Mononuclear cell (primary cell): ENCODE measurements around the gene CFB. TPM values are rescaled to one million over a fixed set of nuclear protein-coding genes. Genes with fewer than 3 reads are reported as not detected.

Source experiments
- H3K27me3 ChIP-seq: 2 replicates; pipeline ENCODE4 v1.6.0; 2011; ENCODE audit warnings: low read length, control low read depth; ENCODE audit not compliant: insufficient read depth
- H3K4me1 ChIP-seq: 2 replicates; pipeline ENCODE4 v1.5.1; 2011; ENCODE audit warnings: mild to moderate bottlenecking, low read length, control low read depth; ENCODE audit not compliant: insufficient read depth
- H3K4me3 ChIP-seq: 2 replicates; pipeline ENCODE4 v1.5.1; 2011; ENCODE audit warnings: mild to moderate bottlenecking, low read length, moderate library complexity
- H3K9me3 ChIP-seq: 2 replicates; pipeline ENCODE4 v1.5.1; 2011; ENCODE audit warnings: low read depth, mild to moderate bottlenecking, control low read depth, low read length
- total RNA-seq: library from RNA; depleted of rRNA; stranded (reverse); fragments of >200 nt; gene quantifications from one replicate; pipeline ENCODE4 v1.2.3, GENCODE V29; 2012

The CFB gene
- 3.1 TPM for total RNA-seq

DNA sequence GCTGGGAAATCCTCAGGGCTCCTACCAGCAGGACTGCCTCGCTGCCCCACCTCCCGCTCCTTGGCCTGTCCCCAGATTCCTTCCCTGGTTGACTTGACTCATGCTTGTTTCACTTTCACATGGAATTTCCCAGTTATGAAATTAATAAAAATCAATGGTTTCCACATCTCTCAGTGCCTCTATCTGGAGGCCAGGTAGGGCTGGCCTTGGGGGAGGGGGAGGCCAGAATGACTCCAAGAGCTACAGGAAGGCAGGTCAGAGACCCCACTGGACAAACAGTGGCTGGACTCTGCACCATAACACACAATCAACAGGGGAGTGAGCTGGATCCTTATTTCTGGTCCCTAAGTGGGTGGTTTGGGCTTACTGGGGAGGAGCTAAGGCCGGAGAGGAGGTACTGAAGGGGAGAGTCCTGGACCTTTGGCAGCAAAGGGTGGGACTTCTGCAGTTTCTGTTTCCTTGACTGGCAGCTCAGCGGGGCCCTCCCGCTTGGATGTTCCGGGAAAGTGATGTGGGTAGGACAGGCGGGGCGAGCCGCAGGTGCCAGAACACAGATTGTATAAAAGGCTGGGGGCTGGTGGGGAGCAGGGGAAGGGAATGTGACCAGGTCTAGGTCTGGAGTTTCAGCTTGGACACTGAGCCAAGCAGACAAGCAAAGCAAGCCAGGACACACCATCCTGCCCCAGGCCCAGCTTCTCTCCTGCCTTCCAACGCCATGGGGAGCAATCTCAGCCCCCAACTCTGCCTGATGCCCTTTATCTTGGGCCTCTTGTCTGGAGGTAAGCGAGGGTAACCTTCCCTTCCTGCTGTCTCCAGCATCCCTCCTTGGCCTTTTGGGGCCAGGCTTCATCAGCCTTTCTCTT lies at the start of gene CFB:
Gene CFB, plus strand, starts transcription at position 589 of the 863 bp plus-strand sequence. Its CDS starts 127 bp downstream, at position 716.
- Histone ChIP-seq H3K4me3 (no peak within 1 kb of the TSS), H3K9me3 (no peaks in the 10 kb centered on the region), H3K27me3 (no peaks in the 10 kb centered on the region), H3K4me1 (no peaks in the 10 kb centered on the region)

DNA sequence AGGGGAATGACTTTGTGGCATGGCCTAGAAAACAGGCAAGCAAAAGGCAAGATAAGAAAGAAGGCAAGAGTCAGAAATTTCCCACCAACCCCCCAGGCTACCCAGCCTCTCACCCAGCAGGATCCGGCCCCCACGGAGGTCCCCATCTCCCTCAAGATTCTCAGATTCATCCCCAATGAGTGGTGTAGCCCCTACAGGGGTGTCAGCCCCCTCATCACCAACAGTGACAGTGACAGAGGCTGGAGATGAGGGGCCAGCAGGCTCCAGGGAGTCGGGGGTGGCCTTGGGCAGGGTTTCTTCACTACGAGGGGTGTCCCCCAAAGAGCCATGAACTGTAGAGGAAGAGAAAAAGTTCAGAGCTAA lies 49.4 kb upstream of the CFB start:
- Histone ChIP-seq H3K27me3 (no peaks in the 10 kb centered on the region), H3K4me3 (peak overlapping the region; percentile 99), H3K4me1 (peaks cover 38% of the 10 kb centered on the region), H3K9me3 (no peaks in the 10 kb centered on the region)

DNA sequence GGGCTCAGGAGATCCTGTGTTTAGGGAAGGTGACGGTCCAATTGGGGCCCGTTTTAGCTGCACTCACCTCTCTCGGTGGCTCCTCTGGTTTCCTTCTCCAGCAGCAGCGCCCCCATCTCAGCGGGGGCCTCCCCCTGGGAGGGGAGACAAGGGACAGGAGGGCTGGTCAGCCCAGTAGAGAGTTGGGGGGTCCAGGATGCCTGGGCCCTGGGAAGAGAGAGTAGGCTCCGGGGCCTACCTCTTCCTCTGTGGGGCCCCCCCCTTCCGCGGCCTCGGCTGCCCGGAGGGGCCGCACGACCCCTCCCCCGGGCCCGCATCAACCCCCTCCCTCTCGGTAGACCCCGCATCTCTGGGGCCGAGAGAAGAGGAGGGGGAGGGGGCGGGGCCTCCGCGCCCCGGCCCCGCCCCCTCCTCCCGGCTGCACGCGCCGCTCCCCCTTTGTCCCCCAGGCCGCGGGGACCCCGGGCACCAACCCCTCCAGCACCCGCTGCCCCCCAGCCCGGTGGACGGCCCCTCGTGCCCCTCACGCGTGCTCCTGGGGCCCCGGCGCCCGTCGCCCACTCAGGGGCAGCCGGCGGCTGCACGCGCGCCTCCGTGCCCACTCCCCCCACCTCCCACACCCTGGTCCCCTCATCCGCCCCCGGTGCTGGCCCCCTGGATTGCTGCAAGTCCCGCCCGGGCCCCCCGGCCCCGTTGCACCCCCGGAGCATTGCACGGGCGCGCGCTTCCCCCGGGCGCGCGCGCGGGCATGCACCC lies 48.9 kb upstream of the CFB start:
- H3K4me3 ChIP-seq = peak overlapping the region; percentile 99
- H3K9me3 ChIP-seq = no peaks in the 10 kb centered on the region
- H3K27me3 ChIP-seq = no peaks in the 10 kb centered on the region
- peaks cover 38% of the 10 kb centered on the region for H3K4me1 ChIP-seq

DNA sequence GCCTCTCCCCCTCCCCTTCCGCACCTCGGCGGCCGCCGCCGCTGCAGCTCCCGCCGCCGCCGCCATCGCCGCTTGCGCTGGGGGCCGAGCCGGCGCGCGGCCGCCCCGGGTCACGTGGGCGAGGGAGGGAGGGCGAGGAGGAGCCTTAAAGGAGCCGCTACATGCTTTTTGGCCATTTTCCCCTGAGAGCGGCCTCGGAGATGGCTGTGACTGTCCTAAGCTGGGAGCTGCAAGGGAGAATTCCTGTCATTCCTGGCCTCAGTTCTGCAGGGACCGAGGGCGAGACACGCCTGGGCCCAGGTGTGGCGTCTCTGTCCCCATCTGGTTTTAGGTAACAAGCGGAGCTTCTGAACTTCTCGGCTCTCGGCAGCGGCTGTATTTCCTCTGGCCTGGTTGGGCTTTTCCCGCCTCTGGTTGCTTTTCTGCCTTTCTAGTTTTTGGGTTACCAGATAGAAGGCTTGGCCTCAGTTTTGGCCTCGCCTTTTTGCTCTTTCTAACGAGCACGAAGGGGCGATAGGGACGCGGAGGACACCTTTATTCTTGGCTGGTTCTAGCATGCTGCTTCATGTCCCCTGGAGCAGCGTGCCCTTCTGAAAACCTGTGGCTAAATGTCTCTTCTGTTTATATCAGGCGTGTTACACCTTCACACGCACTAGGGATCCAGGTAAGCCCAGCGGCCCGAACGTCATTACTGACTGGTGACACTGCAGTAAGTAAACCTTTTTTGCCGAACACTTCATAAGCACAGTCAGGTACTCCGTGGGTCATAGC lies 48.1 kb upstream of the CFB start, which contains the start of gene EHMT2:
Gene EHMT2, minus strand, starts transcription at position 87 of the 771 bp plus-strand sequence. Its CDS starts 21 bp downstream, at position 66.
- Histone ChIP-seq H3K9me3 (no peaks in the 10 kb centered on the region), H3K4me1 (peaks cover 45% of the 10 kb centered on the region), H3K4me3 (peak within 1 kb of the TSS; percentile 99), H3K27me3 (no peaks in the 10 kb centered on the region)

DNA sequence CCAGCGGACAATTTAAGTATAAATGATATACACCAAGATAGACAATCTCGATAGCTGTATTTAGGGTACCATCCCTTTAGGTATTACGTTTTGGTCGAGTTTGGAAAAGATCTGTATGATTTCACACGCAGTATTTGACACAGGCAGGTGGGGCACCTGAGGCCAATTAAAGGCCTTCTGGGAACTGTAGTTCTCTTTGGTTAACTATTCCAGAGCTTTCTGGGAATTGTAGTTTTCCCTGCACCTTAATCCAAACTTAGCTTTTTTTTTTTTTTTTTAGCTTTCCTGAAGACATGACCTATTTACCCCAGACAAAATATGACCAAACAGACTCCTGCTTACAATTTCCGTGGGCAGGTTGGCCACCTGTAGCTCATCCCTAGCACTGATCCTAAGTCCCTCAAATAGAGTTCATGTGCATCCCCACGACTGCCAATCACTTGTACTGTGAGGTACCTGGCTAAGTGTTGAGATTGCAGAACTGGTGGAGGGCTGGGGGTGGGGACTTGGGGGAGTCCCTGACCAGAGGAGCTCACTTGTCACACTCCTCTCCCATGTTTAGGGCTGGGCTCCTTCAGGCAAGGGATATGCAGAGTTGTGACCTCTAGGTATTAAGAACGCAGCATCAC lies 47.4 kb upstream of the CFB start:
- Histone ChIP-seq H3K4me3 (peak overlapping the region; percentile 99), H3K27me3 (no peaks in the 10 kb centered on the region), H3K4me1 (peaks cover 47% of the 10 kb centered on the region), H3K9me3 (no peaks in the 10 kb centered on the region)

DNA sequence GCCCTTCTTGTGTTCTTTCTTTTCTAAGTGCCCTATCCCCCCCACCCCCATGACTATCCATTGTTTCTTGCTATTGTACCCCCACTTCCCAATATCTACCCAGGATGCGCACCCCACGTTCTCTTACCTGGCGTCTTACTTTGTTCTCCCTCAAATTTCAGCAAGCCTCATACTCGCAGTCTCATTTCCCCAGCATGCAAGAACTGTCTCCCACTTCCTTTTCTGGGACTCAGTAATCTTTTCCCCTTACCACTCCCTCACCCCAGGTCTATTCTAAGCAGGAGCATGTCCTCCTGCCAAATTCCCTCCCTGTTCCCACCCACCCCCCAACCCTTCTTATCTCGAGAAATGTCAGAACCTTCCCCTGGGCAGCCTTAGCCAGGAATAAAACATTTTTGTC lies 46.7 kb upstream of the CFB start:
- H3K4me1 ChIP-seq = peaks cover 47% of the 10 kb centered on the region

DNA sequence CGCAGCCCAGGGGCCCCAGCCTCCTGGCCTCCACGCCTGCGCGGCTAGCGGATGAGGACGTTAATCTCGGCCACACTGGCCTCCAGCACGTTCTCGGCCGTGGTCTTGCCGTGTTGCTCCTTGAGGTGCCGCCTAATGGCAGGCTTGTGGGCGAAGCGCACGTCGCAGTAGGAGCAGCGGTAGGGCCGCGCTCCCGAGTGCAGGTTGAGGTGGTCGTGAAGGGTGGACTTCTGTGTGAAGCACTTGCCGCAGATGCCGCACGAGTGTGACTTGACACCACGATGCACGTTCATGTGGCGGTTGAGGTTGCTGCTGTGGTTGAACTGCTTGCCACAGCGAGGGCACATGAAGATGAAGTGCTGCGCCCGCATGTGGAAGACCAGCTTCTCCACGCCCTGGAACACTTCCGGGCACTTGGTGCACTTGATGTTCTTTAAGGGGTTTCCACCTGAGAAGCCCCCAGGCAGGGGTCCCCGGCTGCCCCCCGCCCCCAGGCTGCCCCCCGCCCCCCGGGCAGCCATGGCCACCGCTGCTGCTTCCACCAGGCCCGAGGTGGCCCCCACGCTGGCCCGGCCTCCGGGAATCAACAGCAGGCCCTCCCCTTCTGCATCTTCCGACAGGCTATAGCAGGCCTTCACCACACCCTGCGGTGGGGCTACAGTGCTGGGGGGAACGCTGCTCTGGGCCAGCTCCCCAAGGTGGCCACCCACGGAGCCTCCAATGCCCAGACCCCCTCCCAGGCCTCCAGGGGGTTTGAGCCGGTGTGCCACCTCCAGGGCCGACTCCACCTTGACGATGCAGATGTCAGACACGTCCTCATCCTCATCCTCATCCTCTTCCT lies 45.8 kb upstream of the CFB start:
- Histone ChIP-seq H3K4me3 (no peak overlapping the region), H3K9me3 (no peaks in the 10 kb centered on the region), H3K27me3 (no peaks in the 10 kb centered on the region), H3K4me1 (peaks cover 47% of the 10 kb centered on the region)

More for the DNA sequence above, 46.7 kb upstream of the CFB start:
- Histone ChIP-seq H3K27me3 (no peaks in the 10 kb centered on the region), H3K4me3 (no peak overlapping the region), H3K9me3 (no peaks in the 10 kb centered on the region)

DNA sequence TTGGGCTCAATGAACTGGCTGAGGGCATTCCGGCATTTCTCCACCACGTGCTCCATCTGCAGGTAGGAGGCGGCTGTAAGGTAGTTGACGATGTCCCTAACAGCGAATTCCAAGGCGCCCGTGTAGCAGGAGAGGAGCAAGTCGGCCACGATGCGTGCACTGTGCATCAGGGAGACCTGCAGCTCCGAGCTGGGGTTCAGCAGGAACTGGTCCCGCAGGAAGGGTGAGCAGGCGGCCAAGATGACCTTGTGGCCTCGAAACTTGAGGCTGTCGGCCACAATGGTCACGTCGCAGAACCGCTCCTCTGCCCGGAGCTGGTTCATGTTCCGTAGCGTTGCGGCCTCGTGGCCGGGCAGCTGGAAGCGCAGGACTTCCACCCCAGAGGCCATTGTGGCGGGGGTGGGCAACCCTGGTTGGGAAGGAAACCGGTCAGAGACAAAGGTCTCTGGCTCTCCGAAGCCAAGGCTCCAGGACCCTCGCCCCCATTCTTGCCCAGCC lies 44.9 kb upstream of the CFB start:
- H3K9me3 ChIP-seq = no peaks in the 10 kb centered on the region
- H3K4me3 ChIP-seq = no peak overlapping the region
- no peaks in the 10 kb centered on the region for H3K27me3 ChIP-seq
- peaks cover 47% of the 10 kb centered on the region for H3K4me1 ChIP-seq

DNA sequence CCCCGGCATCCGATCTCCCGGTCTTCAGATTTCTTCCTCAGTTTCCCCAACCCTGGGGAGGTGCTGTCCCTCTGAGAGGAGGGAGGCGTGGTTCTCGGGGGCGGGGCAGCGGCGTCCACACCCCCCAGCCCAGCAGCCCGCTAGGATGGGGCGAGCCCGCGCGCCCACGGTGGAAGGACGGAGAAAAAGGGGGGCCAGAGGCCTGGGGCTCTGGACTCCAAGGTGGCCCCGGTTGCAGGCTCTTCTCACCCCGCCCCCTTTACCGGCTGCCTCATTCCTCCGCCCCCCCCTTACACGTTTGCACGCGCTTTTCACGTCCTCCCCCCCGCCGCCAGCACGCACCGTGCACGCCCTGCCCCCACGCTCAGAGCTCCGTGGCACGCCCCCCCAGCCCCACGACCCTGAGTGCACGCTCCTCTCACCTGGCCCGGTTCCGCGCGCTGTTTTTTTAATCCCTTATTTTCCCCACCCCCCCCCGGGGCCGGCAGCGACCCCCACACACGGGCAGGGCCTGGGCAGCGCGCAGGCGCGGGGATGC lies 44.4 kb upstream of the CFB start:
- H3K9me3 ChIP-seq = no peaks in the 10 kb centered on the region
- peaks cover 43% of the 10 kb centered on the region for H3K4me1 ChIP-seq
- H3K27me3 ChIP-seq = no peaks in the 10 kb centered on the region
- peak overlapping the region; percentile 54 for H3K4me3 ChIP-seq

DNA sequence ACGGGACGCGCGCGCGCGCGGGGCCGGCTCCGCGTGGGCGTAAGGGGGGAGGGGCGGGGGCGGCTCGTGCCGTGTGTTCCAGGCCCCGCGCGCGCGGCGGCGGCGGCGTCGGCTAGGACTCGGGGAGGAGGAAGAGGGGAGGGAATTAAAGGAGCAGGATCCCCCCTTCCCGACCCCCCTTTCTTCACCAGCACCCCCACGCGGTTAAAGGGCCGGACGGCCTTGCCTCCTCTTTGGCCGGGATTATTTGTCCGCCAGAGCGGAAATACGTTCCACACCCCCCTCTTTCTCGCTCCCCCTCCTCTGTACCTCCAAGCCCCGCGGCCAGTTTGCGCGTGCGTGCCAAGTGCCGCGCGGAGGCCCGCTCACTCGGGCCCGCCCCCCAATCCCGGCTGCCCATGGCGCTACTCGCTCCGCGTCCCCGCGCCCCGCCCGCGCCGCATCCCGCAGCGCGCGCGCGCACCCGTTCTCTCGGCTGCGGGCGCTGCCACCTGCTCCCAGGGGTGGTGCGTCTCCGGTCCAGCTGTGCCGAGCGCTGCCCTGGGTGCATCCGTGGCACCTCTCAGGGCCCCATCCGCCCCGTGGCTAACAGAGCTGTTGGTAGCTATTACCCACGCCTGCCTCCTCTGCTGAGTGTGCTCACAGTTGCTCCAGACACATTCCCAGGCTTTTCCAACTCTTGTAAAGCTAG lies 43.8 kb upstream of the CFB start, which contains the start of gene ZBTB12:
Gene ZBTB12, minus strand, starts transcription at position 134 of the 691 bp plus-strand sequence. CDS start 781 bp downstream, outside the sequence.
- H3K4me1 ChIP-seq = peaks cover 38% of the 10 kb centered on the region

DNA sequence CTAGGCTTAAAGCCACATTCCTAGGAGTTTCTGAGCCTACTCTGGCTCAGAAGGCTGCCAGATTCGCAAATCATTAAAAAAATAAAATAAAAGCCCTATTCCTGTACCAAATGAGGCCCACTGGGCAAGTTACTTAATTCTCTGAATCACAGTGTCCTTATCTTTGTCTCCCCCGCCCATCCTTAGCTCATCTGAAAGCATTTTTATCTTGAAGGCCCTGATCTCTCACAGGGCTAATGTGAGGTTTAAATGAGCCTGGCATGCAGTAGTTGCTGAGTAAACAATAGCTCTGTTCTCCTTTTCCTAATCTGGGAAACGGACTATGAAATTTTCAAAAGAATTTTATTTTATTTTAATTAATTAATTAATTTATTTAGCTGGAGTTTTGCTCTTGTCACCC lies 41.9 kb upstream of the CFB start:
- H3K9me3 ChIP-seq = no peaks in the 10 kb centered on the region
- H3K4me1 ChIP-seq = peaks cover 29% of the 10 kb centered on the region
- H3K4me3 ChIP-seq = no peak overlapping the region
- H3K27me3 ChIP-seq = no peaks in the 10 kb centered on the region

More for the DNA sequence above, 43.8 kb upstream of the CFB start, which contains the start of gene ZBTB12:
- Histone ChIP-seq H3K4me3 (peak within 1 kb of the TSS; percentile 54), H3K27me3 (no peaks in the 10 kb centered on the region), H3K9me3 (no peaks in the 10 kb centered on the region)

DNA sequence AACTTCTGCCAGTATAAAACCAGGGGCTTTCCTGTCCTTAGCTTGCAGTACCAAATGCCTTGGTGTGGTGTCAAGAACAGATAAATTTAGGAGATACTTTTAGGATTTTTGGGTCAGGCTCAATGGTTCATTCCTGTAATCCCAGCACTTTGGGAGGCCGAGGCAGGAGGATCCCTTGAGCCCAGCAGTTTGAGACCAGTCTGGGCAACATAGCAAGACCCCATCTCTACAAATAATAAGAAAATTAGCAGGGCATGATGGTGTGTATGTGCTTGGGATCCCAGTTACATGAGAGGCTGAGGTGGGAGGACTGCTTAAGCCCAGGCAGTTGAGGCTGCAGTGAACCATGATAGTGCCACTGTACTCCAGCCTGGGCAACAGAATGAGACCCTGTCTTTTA lies 40.9 kb upstream of the CFB start:
- no peaks in the 10 kb centered on the region for H3K27me3 ChIP-seq
- no peak overlapping the region for H3K4me3 ChIP-seq
- no peaks in the 10 kb centered on the region for H3K9me3 ChIP-seq
- peaks cover 18% of the 10 kb centered on the region for H3K4me1 ChIP-seq

DNA sequence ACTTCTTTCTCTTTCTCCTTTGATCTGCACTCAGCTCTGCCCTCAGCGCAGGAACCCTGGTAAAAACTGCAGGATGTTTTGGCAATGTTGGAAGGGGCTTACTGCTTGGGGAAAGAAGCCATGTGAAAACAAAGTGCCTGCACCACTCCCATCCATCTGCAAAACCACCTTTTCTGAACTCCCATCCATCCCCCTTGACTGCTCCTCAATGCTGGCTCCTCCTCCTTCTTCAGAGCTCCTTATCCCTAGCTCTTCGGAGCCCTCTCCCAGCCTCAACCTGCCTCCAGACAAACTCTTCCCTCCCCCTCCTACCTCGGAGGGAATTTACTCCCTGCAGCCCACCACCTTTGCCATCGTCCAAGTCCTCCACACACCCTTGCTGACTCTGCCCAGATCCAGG lies 39.8 kb upstream of the CFB start:
- H3K27me3 ChIP-seq = no peaks in the 10 kb centered on the region
- peaks cover 15% of the 10 kb centered on the region for H3K4me1 ChIP-seq
- no peaks in the 10 kb centered on the region for H3K9me3 ChIP-seq
- no peak overlapping the region for H3K4me3 ChIP-seq
